ENCODE results near the gene PGA3.
"Not testable (repeated sequence)": the region's sequence is repeated elsewhere in the genome, so short reads cannot be mapped to it uniquely, and the experiment has no call there.

The PGA3 gene

GRCh38 chr11:61207636-61208310 lies 4.5 kb downstream of the PGA3 start:
- H3K4me1 Mint-ChIP-seq (ENCODE audit: low read depth); H3K27ac Mint-ChIP-seq; H3K36me3 Mint-ChIP-seq (ENCODE audit: low read depth); DNase-seq (ENCODE audit: low spot score); H3K4me3 Mint-ChIP-seq; H3K27me3 Mint-ChIP-seq (ENCODE audit: low read depth); H3K9me3 Mint-ChIP-seq: not testable (repeated sequence)

GRCh38 chr11:61210629-61211028 lies 7.3 kb downstream of the PGA3 start:
- not testable (repeated sequence) for H3K27me3 Mint-ChIP-seq (ENCODE audit: low read depth); H3K4me3 Mint-ChIP-seq; H3K36me3 Mint-ChIP-seq (ENCODE audit: low read depth); H3K27ac Mint-ChIP-seq; H3K4me1 Mint-ChIP-seq (ENCODE audit: low read depth); DNase-seq (ENCODE audit: low spot score); H3K9me3 Mint-ChIP-seq

- DNase-seq (ENCODE audit: low spot score); H3K4me1 Mint-ChIP-seq (ENCODE audit: low read depth); H3K36me3 Mint-ChIP-seq (ENCODE audit: low read depth); H3K9me3 Mint-ChIP-seq; H3K27me3 Mint-ChIP-seq (ENCODE audit: low read depth); H3K27ac Mint-ChIP-seq; H3K4me3 Mint-ChIP-seq: not testable (repeated sequence)
Measured at GRCh38 chr11:61211327-61211952, 8.1 kb downstream of the PGA3 start.

- H3K4me3 Mint-ChIP-seq; H3K9me3 Mint-ChIP-seq; DNase-seq (ENCODE audit: low spot score); H3K27me3 Mint-ChIP-seq (ENCODE audit: low read depth); H3K4me1 Mint-ChIP-seq (ENCODE audit: low read depth); H3K36me3 Mint-ChIP-seq (ENCODE audit: low read depth); H3K27ac Mint-ChIP-seq: not testable (repeated sequence)
Measured at GRCh38 chr11:61212202-61212601, 8.9 kb downstream of the PGA3 start.

GRCh38 chr11:61213711-61214324 lies 10.5 kb downstream of the PGA3 start:
- H3K36me3 Mint-ChIP-seq (ENCODE audit: low read depth); H3K9me3 Mint-ChIP-seq; H3K4me3 Mint-ChIP-seq; H3K27me3 Mint-ChIP-seq (ENCODE audit: low read depth); H3K4me1 Mint-ChIP-seq (ENCODE audit: low read depth); DNase-seq (ENCODE audit: low spot score); H3K27ac Mint-ChIP-seq: not testable (repeated sequence)

GRCh38 chr11:61218306-61218705 lies 15.0 kb downstream of the PGA3 start:
- not testable (repeated sequence) for H3K27me3 Mint-ChIP-seq (ENCODE audit: low read depth); H3K27ac Mint-ChIP-seq; H3K9me3 Mint-ChIP-seq; H3K4me1 Mint-ChIP-seq (ENCODE audit: low read depth); H3K4me3 Mint-ChIP-seq; H3K36me3 Mint-ChIP-seq (ENCODE audit: low read depth); DNase-seq (ENCODE audit: low spot score)

- H3K27ac Mint-ChIP-seq; H3K9me3 Mint-ChIP-seq; DNase-seq (ENCODE audit: low spot score); H3K36me3 Mint-ChIP-seq (ENCODE audit: low read depth); H3K4me3 Mint-ChIP-seq; H3K4me1 Mint-ChIP-seq (ENCODE audit: low read depth); H3K27me3 Mint-ChIP-seq (ENCODE audit: low read depth): not testable (repeated sequence)
Measured at GRCh38 chr11:61219016-61219415, 15.7 kb downstream of the PGA3 start.

- not testable (repeated sequence) for H3K27ac Mint-ChIP-seq; H3K27me3 Mint-ChIP-seq (ENCODE audit: low read depth); H3K36me3 Mint-ChIP-seq (ENCODE audit: low read depth); H3K4me3 Mint-ChIP-seq; H3K9me3 Mint-ChIP-seq; H3K4me1 Mint-ChIP-seq (ENCODE audit: low read depth); DNase-seq (ENCODE audit: low spot score)
Measured at GRCh38 chr11:61222047-61222446, 18.7 kb downstream of the PGA3 start, which contains the start of gene PGA4. TSS of gene PGA4 (plus strand) at chr11:61222347. CDS start at chr11:61222401, 54 bp downstream.

GRCh38 chr11:61222692-61223091 lies 19.4 kb downstream of the PGA3 start:
- H3K27ac Mint-ChIP-seq; H3K9me3 Mint-ChIP-seq; H3K27me3 Mint-ChIP-seq (ENCODE audit: low read depth): not testable (repeated sequence)

GRCh38 chr11:61226457-61227137 lies 23.3 kb downstream of the PGA3 start:
- DNase-seq (ENCODE audit: low spot score); H3K4me3 Mint-ChIP-seq; H3K27me3 Mint-ChIP-seq (ENCODE audit: low read depth); H3K9me3 Mint-ChIP-seq; H3K4me1 Mint-ChIP-seq (ENCODE audit: low read depth); H3K36me3 Mint-ChIP-seq (ENCODE audit: low read depth); H3K27ac Mint-ChIP-seq: not testable (repeated sequence)

More at GRCh38 chr11:61222692-61223091, 19.4 kb downstream of the PGA3 start:
- not testable (repeated sequence) for DNase-seq (ENCODE audit: low spot score); H3K4me1 Mint-ChIP-seq (ENCODE audit: low read depth); H3K4me3 Mint-ChIP-seq; H3K36me3 Mint-ChIP-seq (ENCODE audit: low read depth)

GRCh38 chr11:61229458-61229857 lies 26.1 kb downstream of the PGA3 start:
- not testable (repeated sequence) for H3K4me3 Mint-ChIP-seq; H3K27me3 Mint-ChIP-seq (ENCODE audit: low read depth); H3K9me3 Mint-ChIP-seq; DNase-seq (ENCODE audit: low spot score); H3K4me1 Mint-ChIP-seq (ENCODE audit: low read depth); H3K27ac Mint-ChIP-seq; H3K36me3 Mint-ChIP-seq (ENCODE audit: low read depth)

- not testable (repeated sequence) for DNase-seq (ENCODE audit: low spot score); H3K4me1 Mint-ChIP-seq (ENCODE audit: low read depth); H3K27ac Mint-ChIP-seq; H3K36me3 Mint-ChIP-seq (ENCODE audit: low read depth); H3K9me3 Mint-ChIP-seq; H3K27me3 Mint-ChIP-seq (ENCODE audit: low read depth); H3K4me3 Mint-ChIP-seq
Measured at GRCh38 chr11:61231033-61231432, 27.7 kb downstream of the PGA3 start.

- not testable (repeated sequence) for H3K27ac Mint-ChIP-seq; H3K36me3 Mint-ChIP-seq (ENCODE audit: low read depth); H3K27me3 Mint-ChIP-seq (ENCODE audit: low read depth); H3K4me1 Mint-ChIP-seq (ENCODE audit: low read depth); H3K4me3 Mint-ChIP-seq; DNase-seq (ENCODE audit: low spot score); H3K9me3 Mint-ChIP-seq
Measured at GRCh38 chr11:61231585-61231984, 28.3 kb downstream of the PGA3 start.

- H3K27ac Mint-ChIP-seq; H3K9me3 Mint-ChIP-seq; H3K4me3 Mint-ChIP-seq; H3K36me3 Mint-ChIP-seq (ENCODE audit: low read depth); H3K27me3 Mint-ChIP-seq (ENCODE audit: low read depth); H3K4me1 Mint-ChIP-seq (ENCODE audit: low read depth); DNase-seq (ENCODE audit: low spot score): not testable (repeated sequence)
Measured at GRCh38 chr11:61232548-61233145, 29.3 kb downstream of the PGA3 start.
